Right ventricle myocardium inferior (tissue), 1 donor: ENCODE results near the gene UNC5B. TPM values are rescaled to one million over a fixed set of nuclear protein-coding genes. Genes with fewer than 3 reads are reported as not detected.

Experiments
- ATAC-seq: fragments of 200-7000 bp; cut with Tn5 transposase; one replicate; pipeline ENCODE4 v1.9.1; 2020; ENCODE audit warnings: mild to moderate bottlenecking, moderate library complexity
- DNase-seq: peaks from one replicate; pipeline ENCODE4 v3.0.0; 2021; ENCODE audit errors: missing footprints
- intact Hi-C: fragments of 100-400 bp; cut with DNase I; formaldehyde crosslinking; loops from one replicate; pipeline ENCODE4 v1.11.0; 2022
- total RNA-seq: library from RNA; stranded (reverse); fragmentation: NEBNext Ultra II Directional; extraction: Animal tissue kit (Norgen Biotek cat#: 25700); gene quantifications from one replicate; pipeline ENCODE4 v1.2.1, GENCODE V29; 2021
- donor health status: DM: no; HTN: yes; CAD: no; lungs with severe emphysema.

Gene UNC5B
- total RNA-seq, 1 donor from 2014 or later: 13.1 TPM

- intact Hi-C loops: no loop called here
- ATAC-seq (no peak), DNase-seq (no peak)
Measured at GRCh38 chr10:71234004-71234894, 21.9 kb downstream of the UNC5B start.

GRCh38 chr10:71234970-71235685, 22.8 kb downstream of the UNC5B start:
- ATAC-seq: peak; percentile 75
- intact Hi-C loops: no loop called here
- DNase-seq: peak; percentile 82

GRCh38 chr10:71235808-71236207, 23.4 kb downstream of the UNC5B start:
- no peak for DNase-seq
- intact Hi-C loops: no loop called here
- ATAC-seq: no peak

- intact Hi-C loops: no loop called here
- ATAC-seq (no peak), DNase-seq (no peak)
Measured at GRCh38 chr10:71236286-71236685, 23.9 kb downstream of the UNC5B start.

GRCh38 chr10:71236822-71237682, 24.7 kb downstream of the UNC5B start:
- DNase-seq: no peak
- no peak for ATAC-seq

GRCh38 chr10:71237843-71238623, 25.7 kb downstream of the UNC5B start:
- no peak for ATAC-seq
- intact Hi-C loops: no loop called here

More at GRCh38 chr10:71236822-71237682, 24.7 kb downstream of the UNC5B start:
- intact Hi-C loops: no loop called here

GRCh38 chr10:71238626-71239025, 26.3 kb downstream of the UNC5B start:
- DNase-seq: no peak
- ATAC-seq: no peak
- intact Hi-C loops: no loop called here

More at GRCh38 chr10:71237843-71238623, 25.7 kb downstream of the UNC5B start:
- DNase-seq: no peak

- DNase-seq (no peak), ATAC-seq (no peak)
- intact Hi-C loops: no loop called here
Measured at GRCh38 chr10:71239131-71239915, 27.0 kb downstream of the UNC5B start.

- DNase-seq (no peak), ATAC-seq (no peak)
- intact Hi-C loops: no loop called here
Measured at GRCh38 chr10:71239946-71240795, 27.8 kb downstream of the UNC5B start.

GRCh38 chr10:71241114-71241829, 28.9 kb downstream of the UNC5B start:
- peak; percentile 84 for DNase-seq
- peak; percentile 18 for ATAC-seq

GRCh38 chr10:71241830-71242621, 29.7 kb downstream of the UNC5B start:
- no peak for DNase-seq
- intact Hi-C loops: no loop called here

More at GRCh38 chr10:71241114-71241829, 28.9 kb downstream of the UNC5B start:
- intact Hi-C loops: no loop called here

GRCh38 chr10:71242622-71243009, 30.2 kb downstream of the UNC5B start:
- DNase-seq: no peak
- intact Hi-C loops: no loop called here
- no peak for ATAC-seq

More at GRCh38 chr10:71241830-71242621, 29.7 kb downstream of the UNC5B start:
- ATAC-seq: no peak

- intact Hi-C loops: no loop called here
- ATAC-seq: peak; percentile 45
- no peak for DNase-seq
Measured at GRCh38 chr10:71243756-71244395, 31.5 kb downstream of the UNC5B start.

GRCh38 chr10:71244431-71245419, 32.4 kb downstream of the UNC5B start:
- intact Hi-C loops: no loop called here
- ATAC-seq: peak; percentile 75
- peak; percentile 80 for DNase-seq
